Measurements from ENCODE around the gene GSPT1. TPM values are rescaled to one million over a fixed set of nuclear protein-coding genes. Genes with fewer than 3 reads are reported as not detected.
"Not testable (repeated sequence)": the region's sequence is repeated elsewhere in the genome, so short reads cannot be mapped to it uniquely, and the experiment has no call there.

GSPT1 gene
- total RNA-seq, 2 donors from 2014 or later: 115 to 209 TPM

GRCh38 chr16:11927350-11927749 is 11.6 kb upstream of the GSPT1 start:
- not testable (repeated sequence) for H3K36me3 Mint-ChIP-seq (ENCODE audit: low read depth); ATAC-seq (replicated peaks); H3K4me3 Mint-ChIP-seq; H3K4me1 Mint-ChIP-seq; H3K27me3 Mint-ChIP-seq; H3K9me3 Mint-ChIP-seq; H3K27ac Mint-ChIP-seq

- not testable (repeated sequence) for H3K27ac Mint-ChIP-seq; ATAC-seq (replicated peaks); H3K36me3 Mint-ChIP-seq (ENCODE audit: low read depth); H3K4me3 Mint-ChIP-seq; H3K27me3 Mint-ChIP-seq; H3K4me1 Mint-ChIP-seq; H3K9me3 Mint-ChIP-seq
Observed at GRCh38 chr16:11924046-11924445, 8.3 kb upstream of the GSPT1 start.

GRCh38 chr16:11916524-11917285 is 949 bp upstream of the GSPT1 start:
- Mint-ChIP-seq H3K9me3 (no peaks in the 10 kb centered on the region), H3K36me3 (ENCODE audit: low read depth) (peaks cover 39% of the 10 kb centered on the region), H3K4me1 (peaks cover 18% of the 10 kb centered on the region), H3K4me3 (peak overlapping the region; percentile 84), H3K27me3 (no peaks in the 10 kb centered on the region), H3K27ac (peak overlapping the region; percentile 87)
- ATAC-seq (replicated peaks): no peak

GRCh38 chr16:11915114-11915643 is 577 bp downstream of the GSPT1 start:
- H3K9me3 Mint-ChIP-seq: no peaks in the 10 kb centered on the region
- H3K27ac Mint-ChIP-seq: peak overlapping the region; percentile 95
- H3K4me1 Mint-ChIP-seq: peaks cover 27% of the 10 kb centered on the region
- peak; percentile 10 for ATAC-seq (replicated peaks)
- H3K4me3 Mint-ChIP-seq: peak overlapping the region; percentile 97
- H3K36me3 Mint-ChIP-seq (ENCODE audit: low read depth): peaks cover 48% of the 10 kb centered on the region
- H3K27me3 Mint-ChIP-seq: no peaks in the 10 kb centered on the region

GRCh38 chr16:11914210-11915113 is 1.3 kb downstream of the GSPT1 start:
- peaks cover 29% of the 10 kb centered on the region for H3K4me1 Mint-ChIP-seq
- peak overlapping the region; percentile 95 for H3K27ac Mint-ChIP-seq
- no peak for ATAC-seq (replicated peaks)
- no peaks in the 10 kb centered on the region for H3K27me3 Mint-ChIP-seq
- H3K36me3 Mint-ChIP-seq (ENCODE audit: low read depth): peaks cover 53% of the 10 kb centered on the region
- no peaks in the 10 kb centered on the region for H3K9me3 Mint-ChIP-seq
- peak overlapping the region; percentile 97 for H3K4me3 Mint-ChIP-seq

GRCh38 chr16:11913425-11914079 is 2.2 kb downstream of the GSPT1 start:
- peak; percentile 21 for ATAC-seq (replicated peaks)
- Mint-ChIP-seq H3K9me3 (no peaks in the 10 kb centered on the region), H3K4me1 (peaks cover 32% of the 10 kb centered on the region), H3K4me3 (peak overlapping the region; percentile 97), H3K27me3 (no peaks in the 10 kb centered on the region), H3K27ac (peak overlapping the region; percentile 95), H3K36me3 (ENCODE audit: low read depth) (peaks cover 61% of the 10 kb centered on the region)

- ATAC-seq (replicated peaks): no peak
- peaks cover 83% of the 10 kb centered on the region for H3K36me3 Mint-ChIP-seq (ENCODE audit: low read depth)
- no peaks in the 10 kb centered on the region for H3K9me3 Mint-ChIP-seq
- no peaks in the 10 kb centered on the region for H3K27me3 Mint-ChIP-seq
- H3K27ac Mint-ChIP-seq: peak overlapping the region; percentile 58
- peaks cover 47% of the 10 kb centered on the region for H3K4me1 Mint-ChIP-seq
- peak overlapping the region; percentile 38 for H3K4me3 Mint-ChIP-seq
Observed at GRCh38 chr16:11909653-11910545, 5.9 kb downstream of the GSPT1 start.

- H3K36me3 Mint-ChIP-seq (ENCODE audit: low read depth): peaks cover 77% of the 10 kb centered on the region
- H3K4me1 Mint-ChIP-seq: peaks cover 40% of the 10 kb centered on the region
- H3K9me3 Mint-ChIP-seq: no peaks in the 10 kb centered on the region
- ATAC-seq (replicated peaks): no peak
- H3K27ac Mint-ChIP-seq: no peak overlapping the region
- no peaks in the 10 kb centered on the region for H3K27me3 Mint-ChIP-seq
- H3K4me3 Mint-ChIP-seq: peak overlapping the region; percentile 15
Observed at GRCh38 chr16:11907160-11907970, 8.4 kb downstream of the GSPT1 start.

- Mint-ChIP-seq H3K4me3 (no peak overlapping the region), H3K36me3 (ENCODE audit: low read depth) (peaks cover 70% of the 10 kb centered on the region), H3K27ac (no peak overlapping the region), H3K27me3 (no peaks in the 10 kb centered on the region), H3K9me3 (no peaks in the 10 kb centered on the region), H3K4me1 (peaks cover 40% of the 10 kb centered on the region)
- ATAC-seq (replicated peaks): no peak
Observed at GRCh38 chr16:11903906-11904305, 11.8 kb downstream of the GSPT1 start.

- peak overlapping the region; percentile 46 for H3K4me3 Mint-ChIP-seq
- H3K9me3 Mint-ChIP-seq: no peaks in the 10 kb centered on the region
- H3K27ac Mint-ChIP-seq: peak overlapping the region; percentile 59
- peak; percentile 75 for ATAC-seq (replicated peaks)
- peaks cover 74% of the 10 kb centered on the region for H3K36me3 Mint-ChIP-seq (ENCODE audit: low read depth)
- peaks cover 43% of the 10 kb centered on the region for H3K4me1 Mint-ChIP-seq
- no peaks in the 10 kb centered on the region for H3K27me3 Mint-ChIP-seq
Observed at GRCh38 chr16:11901091-11901490, 14.7 kb downstream of the GSPT1 start.

- H3K36me3 Mint-ChIP-seq (ENCODE audit: low read depth): peaks cover 88% of the 10 kb centered on the region
- peak; percentile 75 for ATAC-seq (replicated peaks)
- H3K27ac Mint-ChIP-seq: peak overlapping the region; percentile 51
- H3K4me3 Mint-ChIP-seq: peak overlapping the region; percentile 5
- no peaks in the 10 kb centered on the region for H3K9me3 Mint-ChIP-seq
- peaks cover 31% of the 10 kb centered on the region for H3K4me1 Mint-ChIP-seq
- H3K27me3 Mint-ChIP-seq: no peaks in the 10 kb centered on the region
Observed at GRCh38 chr16:11896486-11897176, 19.1 kb downstream of the GSPT1 start.

GRCh38 chr16:11893571-11893970 is 22.2 kb downstream of the GSPT1 start:
- peaks cover 96% of the 10 kb centered on the region for H3K36me3 Mint-ChIP-seq (ENCODE audit: low read depth)
- no peak for ATAC-seq (replicated peaks)

More at GRCh38 chr16:11893571-11893970, 22.2 kb downstream of the GSPT1 start:
- H3K27ac Mint-ChIP-seq: no peak overlapping the region
- H3K4me1 Mint-ChIP-seq: peaks cover 14% of the 10 kb centered on the region
- H3K9me3 Mint-ChIP-seq: no peaks in the 10 kb centered on the region
- no peak overlapping the region for H3K4me3 Mint-ChIP-seq
- no peaks in the 10 kb centered on the region for H3K27me3 Mint-ChIP-seq
